Erythroblast (primary cell): ENCODE results near the gene NR1D2.

Source experiments
- DNase-seq, 2 experiments: peaks; one replicate each; lab custom pipeline; 2025; lab: John Stamatoyannopoulos, UW
- GATA1 ChIP-seq: IDR thresholded peaks from 2 replicates; pipeline ENCODE4 v1.6.1; 2011; ENCODE audit warnings: low read depth, mild to moderate bottlenecking, control low read depth, low read length, moderate library complexity
- POLR2A ChIP-seq: IDR thresholded peaks from 2 replicates; pipeline ENCODE4 v1.6.1; 2011; ENCODE audit warnings: mild to moderate bottlenecking, low read length

Gene NR1D2

GRCh38 chr3:23945663-23945912 lies 502 bp downstream of the NR1D2 start:
- no peak for DNase-seq
- TF ChIP-seq GATA1, result no peak
- no peak for TF ChIP-seq POLR2A

DNA sequence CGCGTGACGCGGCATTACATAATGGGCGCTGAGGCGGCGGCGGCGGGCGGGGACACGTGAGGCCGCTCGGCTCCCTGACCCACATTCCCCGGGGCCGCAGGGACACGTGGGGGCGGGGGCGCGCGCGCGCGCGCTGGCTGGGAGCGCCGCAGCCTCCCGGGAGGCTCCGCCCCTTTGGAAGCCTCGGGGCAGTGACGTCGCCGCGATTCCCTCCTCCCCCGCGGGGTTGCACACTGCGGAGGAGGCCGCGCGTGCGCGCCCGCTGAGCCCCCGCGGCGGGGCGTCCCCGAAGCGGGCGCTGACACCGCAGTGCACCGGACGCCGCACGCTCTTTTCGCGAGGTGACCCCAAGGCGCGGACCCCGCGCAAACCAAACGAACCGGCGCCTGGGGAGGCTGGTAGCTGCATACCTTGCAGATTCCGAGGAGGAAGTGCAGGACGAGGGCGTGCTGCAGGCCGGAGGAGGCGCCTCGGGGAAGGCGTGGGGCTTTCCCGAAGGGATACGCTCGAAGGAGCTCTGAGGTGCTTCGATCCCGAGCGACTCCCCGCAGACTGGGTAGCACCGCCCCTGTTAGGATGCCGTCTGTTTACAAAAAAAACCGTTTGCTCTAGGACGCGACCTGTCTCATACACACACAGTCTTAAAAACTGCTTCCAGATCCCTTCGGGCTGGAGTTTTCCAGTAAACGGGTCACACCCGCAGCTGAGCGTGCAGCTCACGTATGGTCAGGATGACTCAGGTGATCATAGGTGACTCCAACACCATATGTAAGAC lies 1.0 kb downstream of the NR1D2 start:
- TF ChIP-seq POLR2A (peak; percentile 61), GATA1 (no peak)
- peak; percentile 98 to 99 for DNase-seq

DNA sequence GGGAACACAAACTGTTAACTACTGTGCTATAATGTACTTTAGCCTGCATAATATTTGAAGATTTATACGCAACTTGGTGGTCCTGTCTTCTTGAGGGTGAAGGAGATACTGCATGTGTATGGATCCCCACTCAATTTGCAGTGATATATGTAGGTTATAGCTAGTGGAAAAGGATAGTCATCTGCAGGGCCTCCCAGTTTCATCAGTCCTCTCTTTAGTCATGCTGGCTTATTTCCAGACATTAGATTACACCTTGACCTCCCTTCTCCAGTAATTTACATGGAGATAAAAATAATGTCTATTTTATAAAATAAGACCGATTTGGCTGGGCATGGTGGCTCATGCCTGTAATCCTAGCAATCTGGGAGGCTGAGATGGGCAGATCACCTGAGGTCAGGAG lies 3.7 kb downstream of the NR1D2 start:
- peak; percentile 12 to 53 for DNase-seq
- TF ChIP-seq GATA1 (no peak), POLR2A (no peak)

DNA sequence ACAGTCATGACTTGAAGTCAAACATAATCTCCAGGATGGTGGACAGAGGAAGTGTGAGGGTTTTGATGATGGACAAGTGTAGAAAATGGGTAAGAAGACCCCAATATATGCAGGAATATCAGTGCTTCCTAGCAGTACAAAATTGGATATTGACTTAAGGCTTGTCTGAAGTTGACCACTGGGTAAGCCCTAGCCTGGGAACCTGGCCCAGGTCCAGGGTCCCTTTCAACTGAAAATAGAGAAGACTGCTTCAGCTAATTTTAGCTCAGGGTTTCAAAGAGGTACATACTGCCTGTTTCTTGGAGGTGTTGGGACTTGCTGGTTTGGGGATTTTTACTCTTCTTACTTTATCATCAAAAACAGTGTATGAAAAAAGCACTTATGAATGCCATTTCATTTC lies 4.7 kb downstream of the NR1D2 start:
- no peak for DNase-seq
- TF ChIP-seq POLR2A, result no peak
- no peak for TF ChIP-seq GATA1

DNA sequence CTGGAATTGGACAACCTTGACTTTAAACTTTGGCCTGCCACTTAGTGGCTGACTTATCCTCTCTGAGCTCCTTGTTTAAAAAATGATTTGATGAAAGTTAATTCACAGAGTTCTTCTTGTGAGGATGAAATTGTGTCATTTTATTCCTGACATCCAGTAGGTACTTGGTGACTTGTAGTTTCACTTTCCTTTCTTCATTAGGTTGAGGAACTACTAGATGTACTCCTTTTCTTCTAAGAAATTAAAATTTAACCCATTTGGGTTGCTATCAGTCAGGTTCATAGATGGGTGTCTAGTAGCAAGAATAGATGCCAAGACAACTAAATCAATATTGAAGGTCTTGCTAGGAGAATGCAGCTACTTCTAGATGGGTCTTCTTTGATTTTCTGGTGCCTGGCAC lies 5.2 kb downstream of the NR1D2 start:
- DNase-seq, result peak in 1 of 2 experiments; percentile 17
- no peak for TF ChIP-seq POLR2A
- no peak for TF ChIP-seq GATA1

DNA sequence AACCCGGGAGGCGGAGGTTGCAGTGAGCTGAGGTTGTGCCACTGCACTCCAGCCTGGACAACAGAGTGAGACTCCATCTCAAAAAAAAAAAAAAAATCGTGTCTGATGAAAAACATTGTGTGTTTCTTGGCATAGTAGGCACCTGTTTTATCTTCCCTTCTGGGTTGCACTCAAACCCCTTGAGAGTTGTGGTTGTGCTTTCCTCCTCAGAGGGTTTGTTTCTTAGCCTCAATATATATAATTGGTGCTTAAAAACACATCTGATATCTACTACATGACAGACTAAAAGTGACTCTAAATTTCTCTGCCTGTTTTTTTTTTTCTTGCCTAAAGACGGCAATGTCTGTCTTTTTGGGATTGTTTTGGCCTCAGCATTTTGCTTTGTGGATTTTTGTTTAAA lies 7.6 kb downstream of the NR1D2 start:
- no peak for DNase-seq
- TF ChIP-seq POLR2A (no peak), GATA1 (no peak)

- no peak for DNase-seq
- TF ChIP-seq GATA1 (no peak), POLR2A (no peak)
These were observed 8.4 kb downstream of the NR1D2 start for GRCh38 chr3:23953523-23953922.

DNA sequence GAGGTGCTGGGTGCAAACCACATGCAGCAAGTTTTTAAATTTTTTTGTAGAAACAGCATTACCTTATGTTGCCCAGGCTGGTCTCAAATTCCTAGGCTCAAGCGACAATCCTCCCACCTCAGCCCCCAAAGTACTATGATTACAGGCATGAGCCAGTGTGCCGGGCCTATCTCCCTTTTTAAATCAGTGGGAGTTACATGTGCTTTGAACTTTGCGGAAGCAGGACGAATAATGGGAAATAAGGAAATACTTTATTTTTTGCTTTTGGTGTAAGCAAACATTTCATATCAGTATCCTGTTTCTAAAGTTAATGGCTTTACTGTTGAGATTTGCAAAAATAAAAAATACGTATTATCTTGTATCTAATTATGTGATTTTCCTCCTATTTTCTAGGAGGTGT lies 9.1 kb downstream of the NR1D2 start:
- TF ChIP-seq POLR2A (no peak), GATA1 (no peak)
- no peak for DNase-seq

DNA sequence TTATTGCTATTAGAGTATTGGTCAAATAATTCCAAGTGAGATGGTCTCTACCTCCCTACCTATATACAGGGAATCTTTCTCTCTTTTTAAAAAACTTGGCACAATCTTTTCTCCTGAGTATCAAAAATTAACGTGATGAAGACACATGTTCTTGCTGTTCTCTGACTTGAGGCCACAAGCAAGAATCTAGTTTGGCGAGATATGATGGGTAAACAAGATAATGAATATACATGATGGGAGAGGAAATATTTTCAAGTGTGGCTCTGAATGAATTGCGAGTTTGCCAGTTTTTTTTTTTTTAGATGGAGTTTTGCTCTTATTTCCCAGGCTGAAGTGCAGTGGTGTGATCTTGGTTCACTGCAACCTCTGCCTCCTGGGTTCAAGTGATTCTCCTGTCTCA lies 11.6 kb downstream of the NR1D2 start:
- TF ChIP-seq POLR2A, result no peak
- TF ChIP-seq GATA1, result no peak
- no peak for DNase-seq

GRCh38 chr3:23959135-23959900 lies 14.2 kb downstream of the NR1D2 start:
- TF ChIP-seq GATA1 (no peak), POLR2A (no peak)
- no peak for DNase-seq

GRCh38 chr3:23960649-23961048 lies 15.6 kb downstream of the NR1D2 start:
- DNase-seq, result no peak

DNA sequence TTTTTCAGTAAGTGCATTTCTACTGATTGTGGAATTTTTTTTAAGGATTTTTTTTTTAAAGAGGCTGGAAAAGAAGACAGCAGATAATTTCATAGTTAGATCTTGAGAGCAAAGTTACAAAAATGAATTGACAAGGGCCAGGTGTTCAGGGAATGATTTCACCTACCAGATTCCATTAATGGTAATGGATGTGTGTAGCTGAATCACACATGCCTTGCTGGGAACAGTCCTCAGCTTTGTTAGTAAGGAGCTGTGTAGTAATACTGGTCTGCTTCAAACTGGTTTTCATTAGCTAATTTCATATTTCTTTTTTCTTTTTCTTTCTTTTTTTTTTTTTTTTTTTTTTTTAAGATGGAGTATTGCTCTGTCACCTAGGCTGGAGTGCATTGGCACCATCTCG lies 16.0 kb downstream of the NR1D2 start:
- no peak for DNase-seq
- no peak for TF ChIP-seq POLR2A
- no peak for TF ChIP-seq GATA1

More at GRCh38 chr3:23960649-23961048, 15.6 kb downstream of the NR1D2 start:
- TF ChIP-seq GATA1, result no peak
- TF ChIP-seq POLR2A, result no peak

DNA sequence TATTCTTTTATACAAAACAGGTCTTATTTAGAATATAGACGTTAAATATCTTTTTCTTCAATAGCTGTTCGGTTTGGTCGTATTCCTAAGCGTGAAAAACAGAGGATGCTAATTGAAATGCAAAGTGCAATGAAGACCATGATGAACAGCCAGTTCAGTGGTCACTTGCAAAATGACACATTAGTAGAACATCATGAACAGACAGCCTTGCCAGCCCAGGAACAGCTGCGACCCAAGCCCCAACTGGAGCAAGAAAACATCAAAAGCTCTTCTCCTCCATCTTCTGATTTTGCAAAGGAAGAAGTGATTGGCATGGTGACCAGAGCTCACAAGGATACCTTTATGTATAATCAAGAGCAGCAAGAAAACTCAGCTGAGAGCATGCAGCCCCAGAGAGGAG lies 16.8 kb downstream of the NR1D2 start:
- TF ChIP-seq GATA1 (no peak), POLR2A (no peak)

GRCh38 chr3:23964537-23965235 lies 19.6 kb downstream of the NR1D2 start:
- TF ChIP-seq POLR2A (no peak), GATA1 (no peak)

More for the DNA sequence above, 16.8 kb downstream of the NR1D2 start:
- no peak for DNase-seq

DNA sequence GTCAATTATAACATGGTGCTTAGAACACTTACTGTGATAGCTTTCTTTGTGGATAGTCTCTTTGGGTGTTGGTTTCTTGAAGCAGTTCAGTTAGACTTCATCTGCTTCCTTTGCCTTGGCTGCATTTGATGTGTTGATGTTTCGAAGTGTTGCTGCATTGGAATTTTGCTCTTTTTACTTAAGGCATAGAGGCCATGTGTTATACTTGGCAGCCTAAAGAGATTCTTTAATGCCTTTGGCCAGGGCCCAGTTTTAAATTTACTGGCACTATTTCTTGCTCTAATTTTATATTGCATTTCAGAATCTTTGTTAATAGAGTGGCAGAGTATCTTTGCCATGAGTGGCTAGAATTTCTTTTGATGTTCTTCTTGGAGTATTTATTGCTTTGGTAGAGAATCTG lies 21.2 kb downstream of the NR1D2 start:
- DNase-seq, result no peak
- TF ChIP-seq POLR2A (no peak), GATA1 (no peak)

More at GRCh38 chr3:23964537-23965235, 19.6 kb downstream of the NR1D2 start:
- no peak for DNase-seq
